ENCODE measurements around the gene PTP4A2.

DNA sequence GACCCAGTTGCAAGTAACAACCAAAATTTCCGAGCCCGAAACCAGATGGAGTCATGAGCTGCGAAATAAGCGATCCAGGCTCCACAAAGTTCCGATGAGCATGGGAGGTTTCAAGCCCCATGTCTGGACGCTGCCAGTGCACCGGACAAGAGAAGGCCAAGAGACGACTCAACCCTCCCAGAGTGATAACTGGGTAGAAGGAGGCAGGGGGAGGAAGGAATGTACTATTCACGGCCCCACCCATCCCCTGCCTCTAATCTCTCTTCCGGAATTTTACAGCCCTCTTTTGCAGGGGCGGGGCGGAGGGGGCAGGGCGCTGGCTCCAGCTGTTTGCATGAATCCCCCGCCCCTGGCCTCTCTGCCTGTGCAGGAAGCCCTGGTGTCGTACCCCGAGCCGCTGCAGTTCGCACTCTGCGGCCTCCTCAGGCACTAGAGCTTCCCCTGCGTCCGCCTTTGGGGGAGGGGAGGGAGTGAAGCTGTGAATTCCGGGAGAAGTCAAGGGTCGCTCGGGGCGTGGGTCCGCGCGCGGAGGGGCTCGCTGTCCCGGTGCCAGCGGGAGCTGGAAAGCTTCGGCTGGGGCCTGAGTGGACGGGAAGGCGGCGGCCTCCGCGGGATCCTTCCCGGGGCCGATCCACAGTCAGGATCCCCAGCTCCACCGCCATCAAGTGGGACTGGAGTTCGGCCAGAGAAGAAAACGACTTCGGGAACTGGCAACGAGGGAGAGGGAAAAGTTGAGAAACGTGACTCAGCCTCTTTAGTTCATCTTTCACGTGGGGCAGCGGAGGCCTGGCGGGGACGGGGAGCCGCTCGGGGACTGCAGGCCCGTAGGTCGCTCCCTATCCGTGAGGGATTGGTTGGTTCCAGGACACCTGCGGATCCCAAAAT, 6.3 kb upstream of the PTP4A2 start:
- TF ChIP-seq ZNF274 (IDR thresholded peaks at IDR 0.05; ENCODE audit: low read depth, low read length), result no peak
- no peak for TF ChIP-seq SUZ12 (IDR thresholded peaks at IDR 0.05; ENCODE audit: extremely low read depth, insufficient read depth, insufficient read length)

Measured in NT2/D1 (cell line).